Gastroesophageal sphincter (tissue), 3 donors: ENCODE results near the gene LSMEM2.

Experiments
- CTCF ChIP-seq, 4 experiments: fragments of 200-600 bp in 2 of 4; fragments of 450-650 bp in 2 of 4; sonication (generic) in 1 of 4; IDR thresholded peaks; one replicate each; pipeline ENCODE4 v1.5.1; 2017 to 2019; ENCODE audit warnings: antibody characterized with exemption in 4 of 4, mild to moderate bottlenecking in 2 of 4, moderate library complexity in 2 of 4
- POLR2A ChIP-seq, 2 donors: fragments of 450-650 bp; IDR thresholded peaks; one replicate each; pipeline ENCODE4 v1.6.1; 2017; ENCODE audit warnings: antibody characterized with exemption in 2 of 2, mild to moderate bottlenecking in 2 of 2, moderate library complexity in 1 of 2
- POLR2AphosphoS5 ChIP-seq: sonication (generic); formaldehyde crosslinking; IDR thresholded peaks from one replicate; pipeline ENCODE4 v1.6.1; 2017; ENCODE audit warnings: antibody characterized with exemption

GRCh38 chr3:50269460-50269859 lies 9.4 kb upstream of the LSMEM2 start:
- TF ChIP-seq POLR2A (IDR thresholded peaks at IDR 0.05) (no peak), CTCF (IDR thresholded peaks at IDR 0.05) (no peak), POLR2AphosphoS5 (no peak)
